Measurements from ENCODE around the gene LACTBL1. TPM values are rescaled to one million over a fixed set of nuclear protein-coding genes. Genes with fewer than 3 reads are reported as not detected.

Gene LACTBL1
- total and polyA plus RNA-seq, 2 experiments from 2014 or later: not detected

DNA sequence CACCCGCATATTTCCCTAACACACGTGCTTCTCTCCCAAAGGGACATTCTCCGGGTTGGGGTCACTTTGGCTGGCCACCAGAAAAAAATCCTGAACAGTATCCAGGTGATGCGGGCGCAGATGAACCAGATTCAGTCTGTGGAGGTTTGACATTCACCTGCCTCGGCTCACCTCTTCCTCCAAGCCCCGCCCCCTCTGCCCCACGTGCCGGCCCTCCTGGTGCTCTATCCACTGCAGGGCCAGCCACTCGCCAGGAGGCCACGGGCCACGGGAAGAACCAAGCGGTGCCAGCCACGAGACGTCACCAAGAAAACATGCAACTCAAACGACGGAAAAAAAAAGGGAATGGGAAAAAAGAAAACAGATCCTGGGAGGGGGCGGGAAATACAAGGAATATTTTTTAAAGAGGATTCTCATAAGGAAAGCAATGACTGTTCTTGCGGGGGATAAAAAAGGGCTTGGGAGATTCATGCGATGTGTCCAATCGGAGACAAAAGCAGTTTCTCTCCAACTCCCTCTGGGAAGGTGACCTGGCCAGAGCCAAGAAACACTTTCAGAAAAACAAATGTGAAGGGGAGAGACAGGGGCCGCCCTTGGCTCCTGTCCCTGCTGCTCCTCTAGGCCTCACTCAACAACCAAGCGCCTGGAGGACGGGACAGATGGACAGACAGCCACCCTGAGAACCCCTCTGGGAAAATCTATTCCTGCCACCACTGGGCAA lies 59.1 kb downstream of the LACTBL1 start:
- no peaks in the 10 kb centered on the region for H3K79me2 ChIP-seq (replicated peaks; ENCODE audit: insufficient read depth)
- no peak overlapping the region for H3K4me2 ChIP-seq
- H3K36me3 ChIP-seq (ENCODE audit: insufficient read depth): no peaks in the 10 kb centered on the region
- H4K20me1 ChIP-seq (replicated peaks; ENCODE audit: insufficient read depth): no peaks in the 10 kb centered on the region; the same call in 1 of the 2 replicates
- peaks cover 9% of the 10 kb centered on the region; the same call in 2 of the 3 replicates for H3K4me1 Mint-ChIP-seq
- DNase-seq (ENCODE audit: low spot score): no peak
- no peaks in the 10 kb centered on the region for H3F3A ChIP-seq (replicated peaks; ENCODE audit: low read depth)
- no peak for ATAC-seq
- H3K4me3 Mint-ChIP-seq: no peak overlapping the region
- no peak overlapping the region for H3K27ac Mint-ChIP-seq
- TF ChIP-seq ZNF114 (CRISPR knock-in tag; IDR thresholded peaks at IDR 0.05) (no peak), POLR2AphosphoS5 (IDR thresholded peaks at IDR 0.05; ENCODE audit: low read depth) (no peak), CREB1 (CRISPR knock-in tag; IDR thresholded peaks at IDR 0.05; ENCODE audit: low read depth) (no peak), NANOG (IDR thresholded peaks at IDR 0.05; ENCODE audit: borderline replicate concordance) (no peak), JUNB (IDR thresholded peaks at IDR 0.05; ENCODE audit: unreplicated experiment) (no peak), STAT1 (IDR thresholded peaks at IDR 0.05; ENCODE audit: unreplicated experiment) (no peak), EZH2 (IDR thresholded peaks at IDR 0.05; ENCODE audit: low read depth, unreplicated experiment) (no peak)
- TF ChIP-seq, protein P1, sequence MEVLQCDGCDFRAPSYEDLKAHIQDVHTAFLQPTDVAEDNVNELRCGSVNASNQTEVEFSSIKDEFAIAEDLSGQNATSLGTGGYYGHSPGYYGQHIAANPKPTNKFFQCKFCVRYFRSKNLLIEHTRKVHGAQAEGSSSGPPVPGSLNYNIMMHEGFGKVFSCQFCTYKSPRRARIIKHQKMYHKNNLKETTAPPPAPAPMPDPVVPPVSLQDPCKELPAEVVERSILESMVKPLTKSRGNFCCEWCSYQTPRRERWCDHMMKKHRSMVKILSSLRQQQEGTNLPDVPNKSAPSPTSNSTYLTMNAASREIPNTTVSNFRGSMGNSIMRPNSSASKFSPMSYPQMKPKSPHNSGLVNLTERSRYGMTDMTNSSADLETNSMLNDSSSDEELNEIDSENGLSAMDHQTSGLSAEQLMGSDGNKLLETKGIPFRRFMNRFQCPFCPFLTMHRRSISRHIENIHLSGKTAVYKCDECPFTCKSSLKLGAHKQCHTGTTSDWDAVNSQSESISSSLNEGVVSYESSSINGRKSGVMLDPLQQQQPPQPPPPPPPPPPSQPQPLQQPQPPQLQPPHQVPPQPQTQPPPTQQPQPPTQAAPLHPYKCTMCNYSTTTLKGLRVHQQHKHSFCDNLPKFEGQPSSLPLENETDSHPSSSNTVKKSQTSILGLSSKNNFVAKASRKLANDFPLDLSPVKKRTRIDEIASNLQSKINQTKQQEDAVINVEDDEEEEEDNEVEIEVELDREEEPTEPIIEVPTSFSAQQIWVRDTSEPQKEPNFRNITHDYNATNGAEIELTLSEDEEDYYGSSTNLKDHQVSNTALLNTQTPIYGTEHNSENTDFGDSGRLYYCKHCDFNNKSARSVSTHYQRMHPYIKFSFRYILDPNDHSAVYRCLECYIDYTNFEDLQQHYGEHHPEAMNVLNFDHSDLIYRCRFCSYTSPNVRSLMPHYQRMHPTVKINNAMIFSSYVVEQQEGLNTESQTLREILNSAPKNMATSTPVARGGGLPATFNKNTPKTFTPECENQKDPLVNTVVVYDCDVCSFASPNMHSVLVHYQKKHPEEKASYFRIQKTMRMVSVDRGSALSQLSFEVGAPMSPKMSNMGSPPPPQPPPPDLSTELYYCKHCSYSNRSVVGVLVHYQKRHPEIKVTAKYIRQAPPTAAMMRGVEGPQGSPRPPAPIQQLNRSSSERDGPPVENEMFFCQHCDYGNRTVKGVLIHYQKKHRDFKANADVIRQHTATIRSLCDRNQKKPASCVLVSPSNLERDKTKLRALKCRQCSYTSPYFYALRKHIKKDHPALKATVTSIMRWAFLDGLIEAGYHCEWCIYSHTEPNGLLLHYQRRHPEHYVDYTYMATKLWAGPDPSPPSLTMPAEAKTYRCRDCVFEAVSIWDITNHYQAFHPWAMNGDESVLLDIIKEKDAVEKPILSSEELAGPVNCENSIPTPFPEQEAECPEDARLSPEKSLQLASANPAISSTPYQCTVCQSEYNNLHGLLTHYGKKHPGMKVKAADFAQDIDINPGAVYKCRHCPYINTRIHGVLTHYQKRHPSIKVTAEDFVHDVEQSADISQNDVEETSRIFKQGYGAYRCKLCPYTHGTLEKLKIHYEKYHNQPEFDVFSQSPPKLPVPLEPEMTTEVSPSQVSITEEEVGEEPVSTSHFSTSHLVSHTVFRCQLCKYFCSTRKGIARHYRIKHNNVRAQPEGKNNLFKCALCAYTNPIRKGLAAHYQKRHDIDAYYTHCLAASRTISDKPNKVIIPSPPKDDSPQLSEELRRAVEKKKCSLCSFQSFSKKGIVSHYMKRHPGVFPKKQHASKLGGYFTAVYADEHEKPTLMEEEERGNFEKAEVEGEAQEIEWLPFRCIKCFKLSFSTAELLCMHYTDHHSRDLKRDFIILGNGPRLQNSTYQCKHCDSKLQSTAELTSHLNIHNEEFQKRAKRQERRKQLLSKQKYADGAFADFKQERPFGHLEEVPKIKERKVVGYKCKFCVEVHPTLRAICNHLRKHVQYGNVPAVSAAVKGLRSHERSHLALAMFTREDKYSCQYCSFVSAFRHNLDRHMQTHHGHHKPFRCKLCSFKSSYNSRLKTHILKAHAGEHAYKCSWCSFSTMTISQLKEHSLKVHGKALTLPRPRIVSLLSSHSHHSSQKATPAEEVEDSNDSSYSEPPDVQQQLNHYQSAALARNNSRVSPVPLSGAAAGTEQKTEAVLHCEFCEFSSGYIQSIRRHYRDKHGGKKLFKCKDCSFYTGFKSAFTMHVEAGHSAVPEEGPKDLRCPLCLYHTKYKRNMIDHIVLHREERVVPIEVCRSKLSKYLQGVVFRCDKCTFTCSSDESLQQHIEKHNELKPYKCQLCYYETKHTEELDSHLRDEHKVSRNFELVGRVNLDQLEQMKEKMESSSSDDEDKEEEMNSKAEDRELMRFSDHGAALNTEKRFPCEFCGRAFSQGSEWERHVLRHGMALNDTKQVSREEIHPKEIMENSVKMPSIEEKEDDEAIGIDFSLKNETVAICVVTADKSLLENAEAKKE (CRISPR knock-in tag; IDR thresholded peaks at IDR 0.05): no peak
- TF ChIP-seq, protein P2, sequence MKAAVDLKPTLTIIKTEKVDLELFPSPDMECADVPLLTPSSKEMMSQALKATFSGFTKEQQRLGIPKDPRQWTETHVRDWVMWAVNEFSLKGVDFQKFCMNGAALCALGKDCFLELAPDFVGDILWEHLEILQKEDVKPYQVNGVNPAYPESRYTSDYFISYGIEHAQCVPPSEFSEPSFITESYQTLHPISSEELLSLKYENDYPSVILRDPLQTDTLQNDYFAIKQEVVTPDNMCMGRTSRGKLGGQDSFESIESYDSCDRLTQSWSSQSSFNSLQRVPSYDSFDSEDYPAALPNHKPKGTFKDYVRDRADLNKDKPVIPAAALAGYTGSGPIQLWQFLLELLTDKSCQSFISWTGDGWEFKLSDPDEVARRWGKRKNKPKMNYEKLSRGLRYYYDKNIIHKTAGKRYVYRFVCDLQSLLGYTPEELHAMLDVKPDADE (IDR thresholded peaks at IDR 0.05): no peak
- TF ChIP-seq, protein P3, sequence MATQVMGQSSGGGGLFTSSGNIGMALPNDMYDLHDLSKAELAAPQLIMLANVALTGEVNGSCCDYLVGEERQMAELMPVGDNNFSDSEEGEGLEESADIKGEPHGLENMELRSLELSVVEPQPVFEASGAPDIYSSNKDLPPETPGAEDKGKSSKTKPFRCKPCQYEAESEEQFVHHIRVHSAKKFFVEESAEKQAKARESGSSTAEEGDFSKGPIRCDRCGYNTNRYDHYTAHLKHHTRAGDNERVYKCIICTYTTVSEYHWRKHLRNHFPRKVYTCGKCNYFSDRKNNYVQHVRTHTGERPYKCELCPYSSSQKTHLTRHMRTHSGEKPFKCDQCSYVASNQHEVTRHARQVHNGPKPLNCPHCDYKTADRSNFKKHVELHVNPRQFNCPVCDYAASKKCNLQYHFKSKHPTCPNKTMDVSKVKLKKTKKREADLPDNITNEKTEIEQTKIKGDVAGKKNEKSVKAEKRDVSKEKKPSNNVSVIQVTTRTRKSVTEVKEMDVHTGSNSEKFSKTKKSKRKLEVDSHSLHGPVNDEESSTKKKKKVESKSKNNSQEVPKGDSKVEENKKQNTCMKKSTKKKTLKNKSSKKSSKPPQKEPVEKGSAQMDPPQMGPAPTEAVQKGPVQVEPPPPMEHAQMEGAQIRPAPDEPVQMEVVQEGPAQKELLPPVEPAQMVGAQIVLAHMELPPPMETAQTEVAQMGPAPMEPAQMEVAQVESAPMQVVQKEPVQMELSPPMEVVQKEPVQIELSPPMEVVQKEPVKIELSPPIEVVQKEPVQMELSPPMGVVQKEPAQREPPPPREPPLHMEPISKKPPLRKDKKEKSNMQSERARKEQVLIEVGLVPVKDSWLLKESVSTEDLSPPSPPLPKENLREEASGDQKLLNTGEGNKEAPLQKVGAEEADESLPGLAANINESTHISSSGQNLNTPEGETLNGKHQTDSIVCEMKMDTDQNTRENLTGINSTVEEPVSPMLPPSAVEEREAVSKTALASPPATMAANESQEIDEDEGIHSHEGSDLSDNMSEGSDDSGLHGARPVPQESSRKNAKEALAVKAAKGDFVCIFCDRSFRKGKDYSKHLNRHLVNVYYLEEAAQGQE (IDR thresholded peaks at IDR 0.05; ENCODE audit: unreplicated experiment): no peak
- TF ChIP-seq, protein P4, sequence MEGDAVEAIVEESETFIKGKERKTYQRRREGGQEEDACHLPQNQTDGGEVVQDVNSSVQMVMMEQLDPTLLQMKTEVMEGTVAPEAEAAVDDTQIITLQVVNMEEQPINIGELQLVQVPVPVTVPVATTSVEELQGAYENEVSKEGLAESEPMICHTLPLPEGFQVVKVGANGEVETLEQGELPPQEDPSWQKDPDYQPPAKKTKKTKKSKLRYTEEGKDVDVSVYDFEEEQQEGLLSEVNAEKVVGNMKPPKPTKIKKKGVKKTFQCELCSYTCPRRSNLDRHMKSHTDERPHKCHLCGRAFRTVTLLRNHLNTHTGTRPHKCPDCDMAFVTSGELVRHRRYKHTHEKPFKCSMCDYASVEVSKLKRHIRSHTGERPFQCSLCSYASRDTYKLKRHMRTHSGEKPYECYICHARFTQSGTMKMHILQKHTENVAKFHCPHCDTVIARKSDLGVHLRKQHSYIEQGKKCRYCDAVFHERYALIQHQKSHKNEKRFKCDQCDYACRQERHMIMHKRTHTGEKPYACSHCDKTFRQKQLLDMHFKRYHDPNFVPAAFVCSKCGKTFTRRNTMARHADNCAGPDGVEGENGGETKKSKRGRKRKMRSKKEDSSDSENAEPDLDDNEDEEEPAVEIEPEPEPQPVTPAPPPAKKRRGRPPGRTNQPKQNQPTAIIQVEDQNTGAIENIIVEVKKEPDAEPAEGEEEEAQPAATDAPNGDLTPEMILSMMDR (conservative IDR thresholded peaks at IDR 0.05; ENCODE audit: low read depth in 2 of 2): no peak
- H3K4me1 ChIP-seq (ENCODE audit: insufficient read depth): no peaks in the 10 kb centered on the region
- no peaks in the 10 kb centered on the region for H3K9me3 Mint-ChIP-seq
- H3K9me2 ChIP-seq (ENCODE audit: insufficient read depth): no peaks in the 10 kb centered on the region
- no peak overlapping the region for H2AFZ ChIP-seq
- H3K27ac ChIP-seq (ENCODE audit: low read depth): no peak overlapping the region
- peaks cover 4% of the 10 kb centered on the region for H3K27me3 Mint-ChIP-seq (ENCODE audit: insufficient read depth, low read depth, poor library complexity)
- no peaks in the 10 kb centered on the region for H3K27me3 ChIP-seq (ENCODE audit: insufficient read depth)
- H3K4me3 ChIP-seq: no peak overlapping the region
- no peaks in the 10 kb centered on the region for H3K36me3 Mint-ChIP-seq (ENCODE audit: low read depth)
